KOPT-K1 (cell line): ENCODE results near the gene DENND5B.

Source experiments
- H3K27ac ChIP-seq: fragments of 200-600 bp; sonication (generic); 2 replicates; pipeline ENCODE4 v1.5.1; 2016; ENCODE audit warnings: antibody characterized with exemption, mild to moderate bottlenecking, low read depth, low read length; ENCODE audit not compliant: poor library complexity, severe bottlenecking
- H3K36me3 ChIP-seq: fragments of 200-600 bp; sonication (generic); 2 replicates; pipeline ENCODE4 v1.5.1; 2017; ENCODE audit warnings: antibody characterized with exemption, mild to moderate bottlenecking, low read length, moderate library complexity; ENCODE audit not compliant: insufficient read depth
- H3K9me3 ChIP-seq: fragments of 200-600 bp; sonication (generic); 2 replicates; pipeline ENCODE4 v1.5.1; 2017; ENCODE audit warnings: antibody characterized with exemption, low read length, mild to moderate bottlenecking; ENCODE audit not compliant: insufficient read depth, poor library complexity, severe bottlenecking

The DENND5B gene

GRCh38 chr12:31355747-31356107 lies 235.2 kb downstream of the DENND5B start:
- H3K27ac ChIP-seq, result no peak overlapping the region

GRCh38 chr12:31353750-31354708 lies 236.9 kb downstream of the DENND5B start:
- H3K9me3 ChIP-seq, result no peaks in the 10 kb centered on the region
- no peak overlapping the region for H3K27ac ChIP-seq
- no peaks in the 10 kb centered on the region for H3K36me3 ChIP-seq

More at GRCh38 chr12:31355747-31356107, 235.2 kb downstream of the DENND5B start:
- Histone ChIP-seq H3K9me3 (no peaks in the 10 kb centered on the region), H3K36me3 (no peaks in the 10 kb centered on the region)

- Histone ChIP-seq H3K27ac (no peak overlapping the region), H3K9me3 (no peaks in the 10 kb centered on the region), H3K36me3 (no peaks in the 10 kb centered on the region)
Observed at GRCh38 chr12:31346267-31346666, 244.7 kb downstream of the DENND5B start.

- no peaks in the 10 kb centered on the region for H3K36me3 ChIP-seq
- no peaks in the 10 kb centered on the region for H3K9me3 ChIP-seq
- H3K27ac ChIP-seq, result no peak overlapping the region
Observed at GRCh38 chr12:31343139-31343538, 247.8 kb downstream of the DENND5B start.

- Histone ChIP-seq H3K27ac (no peak overlapping the region), H3K9me3 (no peaks in the 10 kb centered on the region), H3K36me3 (no peaks in the 10 kb centered on the region)
Observed at GRCh38 chr12:31342286-31342685, 248.7 kb downstream of the DENND5B start.

GRCh38 chr12:31339831-31340622 lies 250.9 kb downstream of the DENND5B start:
- Histone ChIP-seq H3K9me3 (no peaks in the 10 kb centered on the region), H3K27ac (no peak overlapping the region), H3K36me3 (no peaks in the 10 kb centered on the region)

GRCh38 chr12:31337952-31338351 lies 253.0 kb downstream of the DENND5B start:
- Histone ChIP-seq H3K27ac (no peak overlapping the region), H3K36me3 (no peaks in the 10 kb centered on the region), H3K9me3 (no peaks in the 10 kb centered on the region)
